Testis (tissue), 5 donors: Measurements from ENCODE around the gene COMMD3. TPM values are rescaled to one million over a fixed set of nuclear protein-coding genes. Genes with fewer than 3 reads are reported as not detected.
A peak's percentile ranks its signal among the peaks of the same experiment; 100 is the strongest.

ENCODE experiments used
- DNase-seq: peaks from one replicate; pipeline ENCODE4 v3.0.0-alpha.2; 2019
- H3K27ac ChIP-seq, 2 donors: fragments of 200-600 bp; sonication (generic); one replicate each; pipeline ENCODE4 v1.5.1; 2019
- H3K27me3 ChIP-seq: fragments of 200-600 bp; sonication (generic); one replicate; pipeline ENCODE4 v1.5.1; 2019
- H3K36me3 ChIP-seq: fragments of 200-600 bp; sonication (generic); one replicate; pipeline ENCODE4 v1.5.1; 2017; ENCODE audit warnings: low read depth; ENCODE audit errors: missing control alignments
- H3K4me1 ChIP-seq: fragments of 200-600 bp; sonication (generic); one replicate; pipeline ENCODE4 v1.5.1; 2019
- H3K4me3 ChIP-seq, 2 donors: fragments of 200-600 bp; sonication (generic); one replicate each; pipeline ENCODE4 v1.5.1; 2017 to 2019
- H3K9me3 ChIP-seq: fragments of 200-600 bp; sonication (generic); one replicate; pipeline ENCODE4 v1.5.1; 2017
- POLR2A ChIP-seq: fragments of 450-650 bp; IDR thresholded peaks from one replicate; pipeline ENCODE4 v1.6.1; 2017; ENCODE audit warnings: antibody characterized with exemption, mild to moderate bottlenecking, moderate library complexity
- WGBS, 2 donors: methylation state at CpG; one replicate each; pipeline ENCODE4 v1.1.5; 2018; 5-methylcytosine and 5-hydroxymethylcytosine counted together
- intact Hi-C: fragments of 100-400 bp; cut with DNase I; formaldehyde crosslinking; loops from one replicate; pipeline ENCODE4 v1.15.1; 2023; ENCODE audit warnings: low total_unique reads
- long read RNA-seq, 2 donors: transcript quantifications; one replicate each; lab custom pipeline, GENCODE V29; 2026
- polyA plus RNA-seq: library from polyadenylated mRNA; stranded (reverse); fragments of 350-450 nt; fragmentation: Illumina TruSeq; extraction: RNeasy Lipid Tissue Mini Kit (QIAGEN cat#74804); gene quantifications from one replicate; pipeline ENCODE4 v1.2.3, GENCODE V29; 2014; ENCODE audit warnings: low read depth, low replicate concordance; ENCODE audit not compliant: insufficient read depth
- total RNA-seq, 2 donors: library from RNA; depleted of rRNA; stranded (reverse); fragments of >200 nt; gene quantifications; one replicate each; pipeline ENCODE4 v1.2.3, GENCODE V29; 2016
- TF ChIP-seq, protein P1 (sequence below), 3 experiments: fragments of 450-650 bp in 2 of 3; fragments of 200-600 bp in 1 of 3; sonication (generic) in 1 of 3; IDR thresholded peaks; one replicate each; pipeline ENCODE4 v1.5.1; 2016 to 2019; ENCODE audit warnings: antibody characterized with exemption in 3 of 3, mild to moderate bottlenecking in 2 of 3, moderate library complexity in 1 of 3

COMMD3 gene
- total RNA-seq (10 to 100 TPM; 40.6 to 42.5 TPM), polyA plus RNA-seq (70.2 TPM)
- long read RNA-seq, donor 1, transcript COMMD3-201 (8 exons, 1,342 nt) = major isoform, 34 of 41 reads
- long read RNA-seq, donor 1, partial matches to known transcripts = 0 of 41 reads
- long read RNA-seq, donor 1, other reads (novel, unspliced or antisense) = 0 of 41 reads
- long read RNA-seq, donor 2, transcript COMMD3-201 (8 exons, 1,342 nt) = major isoform, 42 of 44 reads
- long read RNA-seq, donor 2, partial matches to known transcripts = 0 of 44 reads
- long read RNA-seq, donor 2, other reads (novel, unspliced or antisense) = 0 of 44 reads

DNA sequence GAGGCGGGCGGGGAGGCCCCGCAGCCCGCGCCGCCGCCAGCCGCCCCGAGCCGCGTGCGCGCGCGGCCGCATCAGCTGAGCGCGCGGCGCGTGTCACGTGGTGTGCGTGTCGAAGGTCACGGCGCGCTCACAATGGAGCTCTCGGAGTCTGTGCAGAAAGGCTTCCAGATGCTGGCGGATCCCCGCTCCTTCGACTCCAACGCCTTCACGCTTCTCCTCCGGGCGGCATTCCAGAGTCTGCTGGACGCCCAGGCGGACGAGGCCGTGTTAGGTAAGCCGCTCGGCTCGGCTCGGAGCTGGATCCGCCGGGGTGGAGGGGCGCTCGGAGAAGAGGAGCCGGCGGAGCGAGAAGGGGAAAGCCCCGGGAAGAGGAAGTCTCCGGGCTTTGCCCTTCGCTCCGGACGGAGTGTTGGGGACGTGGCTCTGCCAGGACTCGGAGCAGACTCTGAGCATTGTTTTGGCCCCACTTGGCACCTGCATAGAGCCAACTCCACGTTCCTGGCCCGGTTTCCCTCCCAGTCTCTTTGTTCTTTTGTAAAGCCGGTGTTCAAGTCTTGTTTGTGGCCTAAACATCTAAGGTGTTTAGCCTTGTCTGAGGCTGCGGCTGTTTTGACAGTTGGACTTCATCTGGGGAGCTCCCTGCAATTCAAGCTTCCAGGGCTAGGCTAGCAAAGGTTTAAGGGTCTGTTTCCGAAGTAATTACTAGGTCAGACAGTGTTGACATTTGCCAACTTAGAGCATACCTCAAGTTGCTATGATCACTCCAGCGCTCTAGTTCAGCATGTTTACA, at the start of gene COMMD3:
Gene COMMD3 (plus strand): TSS at position 103 of the 790 bp plus-strand sequence. CDS start 30 bp downstream, at position 133.
- peak; percentile 95 for DNase-seq
- Histone ChIP-seq H3K27me3 (no peaks in the 10 kb centered on the region), H3K27ac (peak within 1 kb of the TSS; percentile 95 to 97), H3K9me3 (no peaks in the 10 kb centered on the region), H3K4me3 (peak within 1 kb of the TSS; percentile 85 to 92), H3K4me1 (peaks cover 12% of the 10 kb centered on the region), H3K36me3 (no peaks in the 10 kb centered on the region)
- TF ChIP-seq POLR2A = no peak
- TF ChIP-seq, protein P1, sequence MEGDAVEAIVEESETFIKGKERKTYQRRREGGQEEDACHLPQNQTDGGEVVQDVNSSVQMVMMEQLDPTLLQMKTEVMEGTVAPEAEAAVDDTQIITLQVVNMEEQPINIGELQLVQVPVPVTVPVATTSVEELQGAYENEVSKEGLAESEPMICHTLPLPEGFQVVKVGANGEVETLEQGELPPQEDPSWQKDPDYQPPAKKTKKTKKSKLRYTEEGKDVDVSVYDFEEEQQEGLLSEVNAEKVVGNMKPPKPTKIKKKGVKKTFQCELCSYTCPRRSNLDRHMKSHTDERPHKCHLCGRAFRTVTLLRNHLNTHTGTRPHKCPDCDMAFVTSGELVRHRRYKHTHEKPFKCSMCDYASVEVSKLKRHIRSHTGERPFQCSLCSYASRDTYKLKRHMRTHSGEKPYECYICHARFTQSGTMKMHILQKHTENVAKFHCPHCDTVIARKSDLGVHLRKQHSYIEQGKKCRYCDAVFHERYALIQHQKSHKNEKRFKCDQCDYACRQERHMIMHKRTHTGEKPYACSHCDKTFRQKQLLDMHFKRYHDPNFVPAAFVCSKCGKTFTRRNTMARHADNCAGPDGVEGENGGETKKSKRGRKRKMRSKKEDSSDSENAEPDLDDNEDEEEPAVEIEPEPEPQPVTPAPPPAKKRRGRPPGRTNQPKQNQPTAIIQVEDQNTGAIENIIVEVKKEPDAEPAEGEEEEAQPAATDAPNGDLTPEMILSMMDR (IDR thresholded peaks at IDR 0.05) = no peak
- 0 to 1% methylated on average over 14 to 36 of the region's 63 CpGs for WGBS, 2 donors
- intact Hi-C loops = no loop called here

DNA sequence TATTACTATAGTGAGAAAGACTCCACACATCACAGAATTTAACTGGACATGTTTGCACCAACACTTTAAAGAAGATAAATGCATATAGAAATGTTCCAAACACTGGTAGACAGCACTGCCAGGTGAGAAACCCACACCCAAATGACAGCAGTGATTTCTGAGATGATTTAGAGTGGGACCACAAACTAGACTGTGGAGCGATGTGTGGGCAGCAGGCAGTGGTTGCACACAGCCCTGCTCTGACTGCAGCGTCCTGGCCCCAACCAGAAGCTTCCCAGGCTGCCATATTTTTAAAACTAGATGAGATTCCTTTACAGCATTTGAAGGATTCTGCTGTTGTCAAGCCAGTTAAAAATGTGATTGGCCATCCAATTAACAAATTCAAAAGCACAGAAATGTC, 47.7 kb upstream of the COMMD3 start:
- no peak overlapping the region for H3K4me3 ChIP-seq
- H3K9me3 ChIP-seq = no peaks in the 10 kb centered on the region
- H3K36me3 ChIP-seq = no peaks in the 10 kb centered on the region
- no peaks in the 10 kb centered on the region for H3K27me3 ChIP-seq
- WGBS, 2 donors = 83 to 85% methylated on average over 2 of the region's 2 CpGs
- intact Hi-C loops = no loop called here
- H3K4me1 ChIP-seq = no peaks in the 10 kb centered on the region
- no peak for DNase-seq
- TF ChIP-seq, protein P1 (IDR thresholded peaks at IDR 0.05) = no peak
- no peak for TF ChIP-seq POLR2A
- no peak overlapping the region for H3K27ac ChIP-seq

DNA sequence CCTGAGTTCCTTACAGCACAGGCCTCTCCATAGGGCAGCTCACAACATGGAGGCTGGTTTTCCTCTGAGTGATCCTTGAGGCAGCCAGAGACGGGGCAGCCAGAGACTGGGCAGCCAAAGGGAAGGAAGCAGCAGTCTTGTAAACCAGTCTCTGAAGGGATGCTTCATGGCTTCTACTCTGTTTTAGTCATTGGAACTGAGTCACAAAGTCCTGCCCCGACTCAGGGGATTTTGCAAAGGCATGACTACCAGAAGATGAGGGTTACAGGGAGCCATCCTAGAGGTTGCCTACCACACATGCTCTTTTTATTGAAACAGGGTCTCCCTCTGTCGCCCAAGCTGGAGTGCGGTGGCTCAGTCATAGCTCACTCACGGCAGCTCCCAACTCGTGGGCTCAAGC, 44.4 kb upstream of the COMMD3 start:
- intact Hi-C loops = no loop called here
- no peaks in the 10 kb centered on the region for H3K36me3 ChIP-seq
- 89 to 96% methylated on average over 4 to 6 of the region's 6 CpGs for WGBS, 2 donors
- H3K27me3 ChIP-seq = no peaks in the 10 kb centered on the region
- no peak overlapping the region for H3K27ac ChIP-seq
- TF ChIP-seq, protein P1 (IDR thresholded peaks at IDR 0.05) = no peak
- no peak for TF ChIP-seq POLR2A
- no peak for DNase-seq
- H3K9me3 ChIP-seq = no peaks in the 10 kb centered on the region
- no peaks in the 10 kb centered on the region for H3K4me1 ChIP-seq
- H3K4me3 ChIP-seq = no peak overlapping the region

DNA sequence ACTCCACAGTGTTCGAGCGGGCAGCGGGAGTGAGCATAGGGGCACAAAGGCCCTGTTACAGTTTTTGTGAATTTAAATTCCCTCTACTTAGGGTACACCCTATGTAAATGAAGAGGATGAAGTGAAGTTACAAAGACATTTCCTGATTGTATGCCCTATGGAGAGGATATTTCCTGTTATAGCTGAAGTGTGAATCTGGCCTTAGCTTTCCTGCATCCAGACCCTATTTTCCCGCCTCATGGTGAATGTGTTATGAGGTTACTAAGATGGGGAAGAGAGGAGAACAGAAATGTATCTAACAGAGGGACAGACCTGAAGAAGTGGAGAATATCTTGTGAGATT, 37.8 kb upstream of the COMMD3 start:
- no peak for DNase-seq
- 71 to 82% methylated on average over 4 of the region's 4 CpGs for WGBS, 2 donors
- peak overlapping the region in 1 of 2 donors; percentile 23 for H3K4me3 ChIP-seq

More for the DNA sequence above, 37.8 kb upstream of the COMMD3 start:
- H3K27me3 ChIP-seq = no peaks in the 10 kb centered on the region
- H3K9me3 ChIP-seq = no peaks in the 10 kb centered on the region
- intact Hi-C loops = no loop called here
- H3K4me1 ChIP-seq = no peaks in the 10 kb centered on the region
- H3K36me3 ChIP-seq = no peaks in the 10 kb centered on the region
- no peak overlapping the region for H3K27ac ChIP-seq
- TF ChIP-seq, protein P1 (IDR thresholded peaks at IDR 0.05) = no peak
- TF ChIP-seq POLR2A = no peak
